Endodermal cell (in vitro differentiated cells): ENCODE results near the gene NR0B2. TPM values are rescaled to one million over a fixed set of nuclear protein-coding genes. Genes with fewer than 3 reads are reported as not detected.

Experiments used
- DNase-seq: peaks from one replicate; pipeline ENCODE4 v3.0.0-alpha.2; 2017
- H3K27ac ChIP-seq: 2 replicates; pipeline ENCODE4 v1.5.1; 2013; ENCODE audit warnings: mild to moderate bottlenecking, low read depth, low read length, moderate library complexity
- H3K27me3 ChIP-seq: 2 replicates; pipeline ENCODE4 v1.6.1; 2013; ENCODE audit warnings: mild to moderate bottlenecking, low read length, moderate library complexity; ENCODE audit not compliant: insufficient read depth, control insufficient read depth, poor library complexity, severe bottlenecking
- H3K36me3 ChIP-seq: 2 replicates; pipeline ENCODE4 v1.7.0; 2013; ENCODE audit warnings: mild to moderate bottlenecking, low read length, moderate library complexity; ENCODE audit not compliant: control insufficient read depth, insufficient read depth
- H3K4me1 ChIP-seq: one replicate; pipeline ENCODE4 v1.7.0; 2013; ENCODE audit warnings: low read length; ENCODE audit not compliant: control insufficient read depth, insufficient read depth
- H3K4me3 ChIP-seq: 2 replicates; pipeline ENCODE4 v1.5.1; 2013; ENCODE audit warnings: mild to moderate bottlenecking, low read length, moderate library complexity
- H3K9ac ChIP-seq: 2 replicates; pipeline ENCODE4 v1.6.1; 2013; ENCODE audit warnings: mild to moderate bottlenecking, low read length, moderate library complexity; ENCODE audit not compliant: poor library complexity, severe bottlenecking; ENCODE audit errors: extremely low read depth
- H3K9me3 ChIP-seq: 2 replicates; pipeline ENCODE4 v1.6.1; 2013; ENCODE audit warnings: mild to moderate bottlenecking, low read length, moderate library complexity; ENCODE audit not compliant: control insufficient read depth
- H3K27ac Mint-ChIP-seq: 2 replicates; pipeline ENCODE4 v1.8.0; 2020; ENCODE audit warnings: mixed read lengths
- H3K27me3 Mint-ChIP-seq: 2 replicates; pipeline ENCODE4 v1.8.0; 2021; ENCODE audit warnings: mild to moderate bottlenecking, mixed read lengths; ENCODE audit not compliant: insufficient read depth
- H3K36me3 Mint-ChIP-seq: 2 replicates; pipeline ENCODE4 v1.8.0; 2020; ENCODE audit warnings: low read depth, mixed read lengths
- H3K4me1 Mint-ChIP-seq: 2 replicates; pipeline ENCODE4 v1.8.0; 2020; ENCODE audit warnings: mixed read lengths
- H3K4me3 Mint-ChIP-seq: 2 replicates; pipeline ENCODE4 v1.8.0; 2020; ENCODE audit warnings: mild to moderate bottlenecking, moderate library complexity, mixed read lengths
- H3K9me3 Mint-ChIP-seq: 2 replicates; pipeline ENCODE4 v1.8.0; 2020; ENCODE audit warnings: mild to moderate bottlenecking, mixed read lengths
- WGBS, 2 experiments: methylation state at CpG; one replicate each; pipeline versions ENCODE4 v1.1.5 to v1.1.7; 2013; ENCODE audit warnings: missing lambda C conversion rate in 2 of 2, mixed read lengths in 1 of 2; ENCODE audit not compliant: insufficient coverage in 1 of 2, insufficient read length in 1 of 2; 5-methylcytosine and 5-hydroxymethylcytosine counted together
- total RNA-seq, 2 donors: library from RNA; stranded (reverse); fragmentation: NEBNext Ultra II Directional in 1 of 2; extraction: Animal tissue kit (Norgen Biotek cat#: 25700) in 1 of 2; gene quantifications; 2 replicates in 1 of 2; 3 replicates in 1 of 2; pipeline ENCODE4 v1.2.1, GENCODE V29; 2021
- TF ChIP-seq, protein P1 (sequence below): fragments of 200-600 bp; sonication (generic); conservative IDR thresholded peaks from 2 replicates; pipeline ENCODE4 v1.5.0; 2021; ENCODE audit warnings: antibody characterized with exemption, mild to moderate bottlenecking

NR0B2 gene
- total RNA-seq, 2 donors from 2014 or later, result not detected

DNA sequence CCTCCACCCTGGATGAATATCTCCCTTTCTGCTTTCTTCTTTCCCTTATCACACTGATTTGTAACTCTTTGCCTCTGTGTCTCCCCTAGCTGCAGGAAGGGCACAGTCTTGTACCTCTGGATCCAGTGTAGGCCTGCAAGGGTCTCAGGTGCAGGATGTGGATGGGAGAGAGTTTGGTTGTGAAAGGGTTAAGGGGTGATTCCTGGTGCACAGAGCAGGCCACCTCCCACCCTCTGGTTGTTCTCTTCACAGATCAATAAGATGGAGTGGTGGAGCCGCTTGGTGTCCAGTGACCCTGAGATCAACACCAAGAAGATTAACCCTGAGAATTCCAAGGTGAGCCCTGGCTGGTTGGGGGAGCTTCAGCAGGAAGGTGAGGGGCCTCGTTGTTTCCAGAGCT, 31.4 kb upstream of the NR0B2 start:
- peaks cover 3% of the 10 kb centered on the region for H3K9me3 Mint-ChIP-seq
- peaks cover 66% of the 10 kb centered on the region for H3K36me3 Mint-ChIP-seq
- no peak overlapping the region for H3K27ac Mint-ChIP-seq

DNA sequence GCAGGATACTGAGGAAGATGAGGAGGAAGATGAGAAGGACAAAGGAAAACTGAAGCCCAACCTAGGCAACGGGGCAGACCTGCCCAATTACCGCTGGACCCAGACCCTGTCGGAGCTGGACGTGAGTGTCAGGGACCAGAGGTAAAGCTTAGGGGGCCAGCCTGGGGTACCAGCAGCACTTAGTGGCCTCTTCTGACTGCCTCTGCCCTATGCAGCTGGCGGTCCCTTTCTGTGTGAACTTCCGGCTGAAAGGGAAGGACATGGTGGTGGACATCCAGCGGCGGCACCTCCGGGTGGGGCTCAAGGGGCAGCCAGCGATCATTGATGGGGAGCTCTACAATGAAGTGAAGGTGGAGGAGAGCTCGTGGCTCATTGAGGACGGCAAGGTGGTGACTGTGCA, 28.9 kb upstream of the NR0B2 start:
- Histone ChIP-seq H3K9ac (no peak overlapping the region), H3K4me3 (no peak overlapping the region), H3K27me3 (no peaks in the 10 kb centered on the region), H3K9me3 (no peaks in the 10 kb centered on the region), H3K27ac (no peak overlapping the region), H3K36me3 (peaks cover 77% of the 10 kb centered on the region), H3K4me1 (peaks cover 9% of the 10 kb centered on the region)
- Mint-ChIP-seq H3K4me1 (peaks cover 11% of the 10 kb centered on the region), H3K36me3 (peaks cover 70% of the 10 kb centered on the region), H3K27me3 (no peaks in the 10 kb centered on the region), H3K4me3 (no peak overlapping the region), H3K9me3 (peaks cover 3% of the 10 kb centered on the region), H3K27ac (peak overlapping the region; percentile 74)
- TF ChIP-seq, protein P1, sequence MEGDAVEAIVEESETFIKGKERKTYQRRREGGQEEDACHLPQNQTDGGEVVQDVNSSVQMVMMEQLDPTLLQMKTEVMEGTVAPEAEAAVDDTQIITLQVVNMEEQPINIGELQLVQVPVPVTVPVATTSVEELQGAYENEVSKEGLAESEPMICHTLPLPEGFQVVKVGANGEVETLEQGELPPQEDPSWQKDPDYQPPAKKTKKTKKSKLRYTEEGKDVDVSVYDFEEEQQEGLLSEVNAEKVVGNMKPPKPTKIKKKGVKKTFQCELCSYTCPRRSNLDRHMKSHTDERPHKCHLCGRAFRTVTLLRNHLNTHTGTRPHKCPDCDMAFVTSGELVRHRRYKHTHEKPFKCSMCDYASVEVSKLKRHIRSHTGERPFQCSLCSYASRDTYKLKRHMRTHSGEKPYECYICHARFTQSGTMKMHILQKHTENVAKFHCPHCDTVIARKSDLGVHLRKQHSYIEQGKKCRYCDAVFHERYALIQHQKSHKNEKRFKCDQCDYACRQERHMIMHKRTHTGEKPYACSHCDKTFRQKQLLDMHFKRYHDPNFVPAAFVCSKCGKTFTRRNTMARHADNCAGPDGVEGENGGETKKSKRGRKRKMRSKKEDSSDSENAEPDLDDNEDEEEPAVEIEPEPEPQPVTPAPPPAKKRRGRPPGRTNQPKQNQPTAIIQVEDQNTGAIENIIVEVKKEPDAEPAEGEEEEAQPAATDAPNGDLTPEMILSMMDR, result no peak
- 91 to 94% methylated on average over 4 to 12 of the region's 12 CpGs for WGBS, 2 experiments
- DNase-seq, result no peak

More for the DNA sequence above, 31.4 kb upstream of the NR0B2 start:
- H3K27ac ChIP-seq, result no peak overlapping the region
- peaks cover 9% of the 10 kb centered on the region for H3K4me1 ChIP-seq
- no peaks in the 10 kb centered on the region for H3K9me3 ChIP-seq
- Mint-ChIP-seq H3K4me1 (peaks cover 17% of the 10 kb centered on the region), H3K4me3 (no peak overlapping the region), H3K27me3 (no peaks in the 10 kb centered on the region)
- 92 to 100% methylated on average over 2 of the region's 2 CpGs for whole genome bisulfite sequencing, 2 experiments
- no peak for DNase-seq
- TF ChIP-seq, protein P1, result no peak
- H3K9ac ChIP-seq, result no peak overlapping the region
- H3K27me3 ChIP-seq, result no peaks in the 10 kb centered on the region
- no peak overlapping the region for H3K4me3 ChIP-seq
- peaks cover 65% of the 10 kb centered on the region for H3K36me3 ChIP-seq

DNA sequence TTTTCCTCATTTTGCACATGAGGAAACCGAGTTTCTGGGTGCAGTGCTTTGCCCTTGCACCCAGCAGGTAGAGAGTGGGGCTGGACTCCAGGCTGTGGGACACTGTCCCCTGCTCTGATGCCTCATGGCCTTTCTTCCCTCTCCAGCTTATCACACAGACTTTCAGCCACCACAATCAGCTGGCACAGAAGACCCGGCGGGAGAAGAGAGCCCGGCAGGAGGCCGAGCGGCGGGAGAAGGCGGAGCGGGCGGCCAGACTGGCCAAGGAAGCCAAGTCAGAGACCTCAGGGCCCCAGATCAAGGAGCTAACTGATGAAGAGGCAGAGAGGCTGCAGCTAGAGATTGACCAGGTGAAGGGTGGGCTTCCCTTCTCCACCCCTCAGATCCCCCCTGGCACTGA, 27.5 kb upstream of the NR0B2 start:
- Mint-ChIP-seq H3K27ac (no peak overlapping the region), H3K27me3 (no peaks in the 10 kb centered on the region), H3K36me3 (peaks cover 68% of the 10 kb centered on the region), H3K4me3 (no peak overlapping the region), H3K9me3 (peaks cover 3% of the 10 kb centered on the region), H3K4me1 (peaks cover 11% of the 10 kb centered on the region)
- 94 to 95% methylated on average over 5 to 10 of the region's 10 CpGs for WGBS, 2 experiments
- peaks cover 9% of the 10 kb centered on the region for H3K4me1 ChIP-seq
- H3K9ac ChIP-seq, result no peak overlapping the region
- H3K4me3 ChIP-seq, result no peak overlapping the region
- no peak overlapping the region for H3K27ac ChIP-seq
- DNase-seq, result no peak
- H3K36me3 ChIP-seq, result peaks cover 79% of the 10 kb centered on the region
- H3K9me3 ChIP-seq, result no peaks in the 10 kb centered on the region
- H3K27me3 ChIP-seq, result no peaks in the 10 kb centered on the region
- TF ChIP-seq, protein P1, result no peak
